Left lung (tissue), 10 donors: Measurements from ENCODE around the gene ARSI. TPM values are rescaled to one million over a fixed set of nuclear protein-coding genes. Genes with fewer than 3 reads are reported as not detected.
A peak's percentile ranks its signal among the peaks of the same experiment; 100 is the strongest.
"Not testable (repeated sequence)": the region's sequence is repeated elsewhere in the genome, so short reads cannot be mapped to it uniquely, and the experiment has no call there.

Experiments used
- ATAC-seq: fragments of 200-7000 bp; cut with Tn5 transposase; one replicate; pipeline ENCODE4 v1.9.1; 2020; ENCODE audit warnings: moderate library complexity
- DNase-seq, 4 donors: peaks; one replicate each; pipeline ENCODE4 v3.0.0-alpha.2; 2013 to 2020
- H3K27ac ChIP-seq, 2 donors: fragments of 200-600 bp; sonication (generic) in 1 of 2; one replicate each; pipeline versions ENCODE4 v1.5.0 to v1.8.0; 2020 to 2021
- H3K27me3 ChIP-seq, 2 donors: fragments of 200-600 bp; sonication (generic) in 1 of 2; one replicate each; pipeline versions ENCODE4 v1.5.0 to v1.8.0; 2020 to 2021
- H3K36me3 ChIP-seq, 2 donors: fragments of 200-600 bp; sonication (generic) in 1 of 2; one replicate each; pipeline versions ENCODE4 v1.5.0 to v1.8.0; 2020 to 2021
- H3K4me1 ChIP-seq, 2 donors: fragments of 200-600 bp; one replicate each; pipeline ENCODE4 v1.8.0; 2021
- H3K4me3 ChIP-seq, 2 donors: fragments of 200-600 bp; sonication (generic) in 1 of 2; one replicate each; pipeline versions ENCODE4 v1.5.0 to v1.8.0; 2020 to 2021; ENCODE audit warnings: mild to moderate bottlenecking in 1 of 2
- H3K9me3 ChIP-seq, 2 donors: fragments of 200-600 bp; sonication (generic) in 1 of 2; one replicate each; pipeline versions ENCODE4 v1.5.0 to v1.8.0; 2020 to 2021
- intact Hi-C, 2 donors: fragments of 100-400 bp; cut with DNase I; formaldehyde crosslinking; loops; one replicate each; pipeline versions ENCODE4 v1.11.2 to v1.14.2; 2022
- polyA plus RNA-seq, 6 donors: library from polyadenylated mRNA; unstranded; fragments of 120-200 nt; gene quantifications; one replicate each; pipeline ENCODE4 v1.2.1, GENCODE V29; 2013; ENCODE audit not compliant: insufficient read length in 6 of 6
- total RNA-seq, 2 donors: library from RNA; stranded (reverse); fragmentation: NEBNext Ultra II Directional; extraction: Animal tissue kit (Norgen Biotek cat#: 25700); gene quantifications; one replicate each; pipeline ENCODE4 v1.2.1, GENCODE V29; 2021
- TF ChIP-seq, protein P1 (sequence below), 2 donors: fragments of 200-600 bp; sonication (generic) in 1 of 2; IDR thresholded peaks; one replicate each; pipeline versions ENCODE4 v1.5.0 to v1.8.0; 2021; ENCODE audit warnings: antibody characterized with exemption in 2 of 2
- donor health status: DM: no; HTN: yes; CAD: no.
- donor health status: DM: no; HTN: no; CAD: no.

ARSI gene
- total and polyA plus RNA-seq, 8 donors, result 6.6 to 31.8 (median 21.5) TPM

DNA sequence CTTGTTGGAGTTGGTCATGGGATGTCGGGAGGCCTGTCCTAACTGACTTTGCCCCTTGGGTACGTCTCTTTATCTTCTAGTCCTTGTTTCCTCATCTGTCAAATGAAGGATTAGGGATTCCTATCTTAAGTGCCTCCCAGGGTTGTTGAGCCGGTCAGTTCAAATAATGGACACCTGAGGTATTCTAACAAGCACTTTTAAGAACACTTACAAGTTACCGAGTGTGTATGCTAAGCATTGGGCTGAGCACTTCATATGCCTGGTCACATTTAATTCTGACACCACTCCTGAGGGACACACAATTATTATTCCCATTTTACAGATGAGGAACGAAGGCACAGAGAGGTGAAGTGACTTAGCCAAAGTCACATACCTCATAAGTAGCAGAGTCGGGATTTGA is 50.2 kb downstream of the ARSI start:
- H3K27ac ChIP-seq, result no peak overlapping the region
- peak; percentile 82 for ATAC-seq
- H3K36me3 ChIP-seq, result no peaks in the 10 kb centered on the region

DNA sequence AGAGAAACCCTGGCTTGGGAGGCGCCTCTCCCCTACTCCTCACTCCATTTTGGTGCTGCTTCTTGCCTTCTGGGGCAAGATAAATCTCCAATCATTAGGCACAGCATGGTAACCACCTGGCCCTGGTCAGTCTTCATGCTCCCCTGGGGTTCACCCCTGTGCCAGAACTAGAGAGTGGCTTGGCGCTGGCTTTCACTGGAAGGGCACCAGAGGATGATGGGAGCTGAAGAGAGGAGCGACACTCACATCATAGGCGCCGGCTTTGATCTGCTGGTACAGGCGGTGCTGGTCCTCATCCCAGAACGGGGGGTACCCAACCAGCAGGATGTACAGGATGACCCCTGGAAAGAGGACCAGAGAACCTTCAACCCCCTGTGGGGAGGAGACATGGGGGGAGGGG is 51.2 kb downstream of the ARSI start:
- Histone ChIP-seq H3K27me3 (peaks cover 0 to 11% of the 10 kb centered on the region in 2 donors), H3K27ac (no peak overlapping the region), H3K4me1 (no peaks in the 10 kb centered on the region), H3K9me3 (no peaks in the 10 kb centered on the region), H3K4me3 (no peak overlapping the region), H3K36me3 (no peaks in the 10 kb centered on the region)
- no peak for DNase-seq
- intact Hi-C loops, result no loop called here
- ATAC-seq, result no peak
- TF ChIP-seq, protein P1, sequence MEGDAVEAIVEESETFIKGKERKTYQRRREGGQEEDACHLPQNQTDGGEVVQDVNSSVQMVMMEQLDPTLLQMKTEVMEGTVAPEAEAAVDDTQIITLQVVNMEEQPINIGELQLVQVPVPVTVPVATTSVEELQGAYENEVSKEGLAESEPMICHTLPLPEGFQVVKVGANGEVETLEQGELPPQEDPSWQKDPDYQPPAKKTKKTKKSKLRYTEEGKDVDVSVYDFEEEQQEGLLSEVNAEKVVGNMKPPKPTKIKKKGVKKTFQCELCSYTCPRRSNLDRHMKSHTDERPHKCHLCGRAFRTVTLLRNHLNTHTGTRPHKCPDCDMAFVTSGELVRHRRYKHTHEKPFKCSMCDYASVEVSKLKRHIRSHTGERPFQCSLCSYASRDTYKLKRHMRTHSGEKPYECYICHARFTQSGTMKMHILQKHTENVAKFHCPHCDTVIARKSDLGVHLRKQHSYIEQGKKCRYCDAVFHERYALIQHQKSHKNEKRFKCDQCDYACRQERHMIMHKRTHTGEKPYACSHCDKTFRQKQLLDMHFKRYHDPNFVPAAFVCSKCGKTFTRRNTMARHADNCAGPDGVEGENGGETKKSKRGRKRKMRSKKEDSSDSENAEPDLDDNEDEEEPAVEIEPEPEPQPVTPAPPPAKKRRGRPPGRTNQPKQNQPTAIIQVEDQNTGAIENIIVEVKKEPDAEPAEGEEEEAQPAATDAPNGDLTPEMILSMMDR (IDR thresholded peaks at IDR 0.05), result no peak

More for the DNA sequence above, 50.2 kb downstream of the ARSI start:
- TF ChIP-seq, protein P1 (IDR thresholded peaks at IDR 0.05), result no peak
- DNase-seq, result no peak
- H3K9me3 ChIP-seq, result no peaks in the 10 kb centered on the region
- H3K27me3 ChIP-seq, result peaks cover 0 to 11% of the 10 kb centered on the region in 2 donors
- no peaks in the 10 kb centered on the region for H3K4me1 ChIP-seq
- intact Hi-C loops, result no loop called here
- no peak overlapping the region for H3K4me3 ChIP-seq

DNA sequence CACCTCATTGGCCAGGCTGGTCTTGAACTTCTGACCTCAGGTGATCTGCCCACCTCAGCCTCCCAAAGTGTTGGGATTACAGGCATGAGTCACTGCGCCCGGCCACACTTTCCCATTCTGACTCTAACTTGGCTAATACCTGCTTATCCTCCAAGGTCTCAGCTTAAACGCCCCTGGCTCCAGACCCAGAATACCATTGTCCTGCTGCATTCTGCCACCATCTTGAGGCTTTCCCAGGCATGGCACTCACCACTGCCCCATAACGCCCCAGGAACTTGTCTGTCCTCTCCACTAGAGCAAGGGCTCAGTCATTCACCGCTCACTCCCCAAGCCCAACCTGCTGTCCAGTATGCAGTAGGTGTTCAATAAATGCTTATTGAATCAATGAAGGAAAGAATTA is 53.0 kb downstream of the ARSI start:
- ATAC-seq (no peak), DNase-seq (no peak)
- Histone ChIP-seq H3K9me3 (no peaks in the 10 kb centered on the region), H3K4me1 (no peaks in the 10 kb centered on the region), H3K27ac (no peak overlapping the region), H3K4me3 (no peak overlapping the region), H3K36me3 (no peaks in the 10 kb centered on the region), H3K27me3 (peaks cover 0 to 11% of the 10 kb centered on the region in 2 donors)
- TF ChIP-seq, protein P1 (IDR thresholded peaks at IDR 0.05), result no peak
- intact Hi-C loops, result no loop called here

GRCh38 chr5:150248946-150249345 is 53.8 kb downstream of the ARSI start:
- TF ChIP-seq, protein P1 (IDR thresholded peaks at IDR 0.05), result no peak
- DNase-seq (peak in 1 of 4 donors; percentile 40), ATAC-seq (no peak)
- Histone ChIP-seq H3K27me3 (peaks cover 0 to 11% of the 10 kb centered on the region in 2 donors), H3K36me3 (no peaks in the 10 kb centered on the region), H3K4me1 (no peaks in the 10 kb centered on the region), H3K27ac (no peak overlapping the region), H3K4me3 (no peak overlapping the region), H3K9me3 (no peaks in the 10 kb centered on the region)
- intact Hi-C loops, result no loop called here

DNA sequence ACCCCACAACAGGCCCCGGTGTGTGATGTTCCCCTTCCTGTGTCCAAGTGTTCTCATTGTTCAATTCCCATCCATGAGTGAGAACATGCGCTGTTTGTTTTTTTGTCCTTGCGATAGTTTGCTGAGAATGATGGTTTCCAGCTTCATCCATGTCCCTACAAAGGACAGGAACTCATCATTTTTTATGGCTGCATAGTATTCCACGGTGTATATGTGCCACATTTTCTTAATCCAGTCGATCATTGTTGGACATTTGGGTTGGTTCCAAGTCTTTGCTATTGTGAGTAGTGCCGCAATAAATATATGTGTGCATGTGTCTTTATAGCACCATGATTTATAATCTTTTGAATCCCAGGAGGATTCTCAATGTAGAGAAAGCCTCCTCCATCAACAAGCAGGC is 54.2 kb downstream of the ARSI start:
- H3K27me3 ChIP-seq, result peaks cover 0 to 11% of the 10 kb centered on the region in 2 donors
- H3K4me3 ChIP-seq, H3K4me1 ChIP-seq, intact Hi-C loops, H3K27ac ChIP-seq, ATAC-seq, DNase-seq, H3K9me3 ChIP-seq, H3K36me3 ChIP-seq: not testable (repeated sequence)

GRCh38 chr5:150247726-150248125 is 55.0 kb downstream of the ARSI start:
- intact Hi-C loops, result no loop called here
- Histone ChIP-seq H3K27me3 (peaks cover 0 to 11% of the 10 kb centered on the region in 2 donors), H3K4me3 (no peak overlapping the region), H3K4me1 (no peaks in the 10 kb centered on the region), H3K9me3 (no peaks in the 10 kb centered on the region), H3K36me3 (no peaks in the 10 kb centered on the region), H3K27ac (no peak overlapping the region)
- ATAC-seq (no peak), DNase-seq (peak in 1 of 4 donors; percentile 50)
- TF ChIP-seq, protein P1 (IDR thresholded peaks at IDR 0.05), result no peak
